SK-MEL-5 (cell line): ENCODE results near the gene KCNJ16. TPM values are rescaled to one million over a fixed set of nuclear protein-coding genes. Genes with fewer than 3 reads are reported as not detected.

Experiments
- DNase-seq: peaks from one replicate; pipeline ENCODE4 v3.0.0-alpha.2; 2016; ENCODE audit warnings: low read depth, low spot score
- in situ Hi-C: cut with HindIII; loops from 2 replicates; pipeline ENCODE4 v1.10.0; 2016; ENCODE audit warnings: low sequenced_read_pairs, high pct_unique_total_duplicates, low pct_unique_long_range_greater_than_20kb
- total RNA-seq: library from RNA; depleted of rRNA; stranded (reverse); fragments of >200 nt; shearing (Covaris generic); gene quantifications from 2 replicates; pipeline ENCODE4 v1.2.3, GENCODE V29; 2014

The KCNJ16 gene
- total RNA-seq, 1 experiment from 2014 or later, result 0.03 TPM

GRCh38 chr17:70086516-70086915 lies 11.5 kb downstream of the KCNJ16 start:
- in situ Hi-C loops, result no loop called here
- no peak for DNase-seq

DNA sequence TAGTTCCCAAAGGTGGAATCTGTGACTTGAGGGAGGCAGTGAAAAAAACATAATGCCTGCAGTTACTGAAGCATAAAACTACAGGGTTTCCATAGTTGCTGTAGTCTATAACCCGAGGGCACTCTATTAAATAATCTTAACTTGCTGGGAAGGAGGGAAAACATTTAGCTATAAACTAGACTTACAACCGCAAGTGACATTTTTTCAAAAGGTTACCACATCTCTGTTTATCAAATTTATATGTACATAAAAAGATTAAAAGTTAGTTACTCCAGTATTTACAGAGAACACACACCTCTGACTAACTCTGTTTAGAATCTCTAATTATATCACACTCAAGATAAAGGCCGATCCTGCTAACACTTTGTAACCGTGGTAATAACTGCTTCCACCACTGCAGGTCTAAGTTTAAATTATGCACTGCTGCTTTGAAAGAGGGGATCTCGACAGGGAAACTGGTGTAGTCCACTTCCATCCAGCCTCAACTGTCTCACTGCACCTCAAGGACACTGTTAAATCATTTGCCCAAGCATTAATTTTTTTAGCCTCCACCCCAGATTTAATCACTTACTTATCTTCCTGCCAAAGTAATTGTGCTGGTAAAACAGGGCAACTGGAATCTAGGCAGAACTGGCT lies 14.6 kb downstream of the KCNJ16 start:
- DNase-seq, result no peak
- in situ Hi-C loops, result no loop called here

DNA sequence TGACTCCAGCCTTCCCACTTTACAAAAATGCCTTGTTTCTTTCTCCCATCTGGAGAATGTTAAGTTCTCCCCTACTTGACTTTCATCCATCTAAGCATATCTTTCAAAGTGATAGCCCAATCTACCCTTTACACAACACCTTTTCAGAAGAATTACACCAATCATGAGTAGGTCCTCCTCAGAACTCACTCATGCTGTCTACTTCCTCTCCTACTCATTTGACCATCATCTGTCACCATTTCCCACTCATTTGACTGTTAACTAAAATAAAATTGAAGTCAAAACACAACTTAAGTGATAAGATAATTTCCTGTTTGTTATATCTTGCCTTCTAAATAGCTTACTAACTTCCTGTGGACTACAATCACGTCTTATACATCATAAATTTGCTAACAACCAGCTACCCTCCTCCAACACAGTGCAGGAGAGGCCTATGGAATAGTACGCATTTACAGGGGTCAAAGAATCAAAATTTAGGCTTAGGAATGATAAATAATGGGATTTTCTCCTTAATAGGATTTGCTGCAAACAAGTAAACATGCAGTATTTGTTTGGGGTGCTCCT lies 16.1 kb downstream of the KCNJ16 start:
- in situ Hi-C loops, result no loop called here

GRCh38 chr17:70091696-70092095 lies 16.7 kb downstream of the KCNJ16 start:
- DNase-seq, result no peak
- in situ Hi-C loops, result no loop called here

More for the DNA sequence above, 16.1 kb downstream of the KCNJ16 start:
- DNase-seq, result no peak

DNA sequence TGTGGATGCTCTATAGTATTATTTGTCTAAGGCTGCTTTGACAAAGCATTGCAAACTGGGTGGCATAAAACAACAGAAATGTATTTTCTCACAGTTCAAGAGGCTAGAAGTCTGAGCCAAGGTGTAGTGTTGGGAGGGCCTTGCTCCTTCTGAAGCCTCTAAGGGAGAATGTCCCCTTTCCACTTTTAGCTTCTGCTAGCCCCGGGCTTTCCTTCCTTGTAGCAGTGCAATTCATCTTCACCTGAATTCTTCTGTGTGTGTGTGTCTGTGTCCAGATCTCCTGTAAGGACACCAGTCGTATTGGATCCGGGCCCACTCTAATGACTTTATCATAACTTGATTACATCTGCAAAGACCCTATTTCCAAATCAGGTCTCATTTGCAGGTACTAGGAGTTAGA lies 18.1 kb downstream of the KCNJ16 start:
- in situ Hi-C loops, result no loop called here
- DNase-seq, result no peak

DNA sequence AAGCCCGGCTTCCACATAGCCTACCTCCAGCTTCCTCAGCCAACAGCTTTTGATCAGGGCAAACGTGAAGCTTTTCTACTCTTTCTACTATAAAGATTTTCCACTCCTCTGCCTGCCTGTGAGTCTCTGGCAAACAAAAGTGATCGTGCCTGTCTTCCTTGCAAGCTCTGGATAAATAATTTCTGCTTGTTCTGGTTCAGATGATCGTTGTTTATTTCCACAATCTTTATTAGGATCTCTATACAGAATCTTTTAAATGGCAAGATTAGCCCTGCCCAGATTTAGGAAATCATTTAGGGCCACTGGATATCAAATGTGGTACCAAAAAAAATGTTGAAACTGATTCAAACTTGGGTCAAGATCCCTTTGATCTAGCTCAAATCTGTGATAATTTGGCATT lies 20.4 kb downstream of the KCNJ16 start:
- in situ Hi-C loops, result no loop called here
- DNase-seq, result no peak

DNA sequence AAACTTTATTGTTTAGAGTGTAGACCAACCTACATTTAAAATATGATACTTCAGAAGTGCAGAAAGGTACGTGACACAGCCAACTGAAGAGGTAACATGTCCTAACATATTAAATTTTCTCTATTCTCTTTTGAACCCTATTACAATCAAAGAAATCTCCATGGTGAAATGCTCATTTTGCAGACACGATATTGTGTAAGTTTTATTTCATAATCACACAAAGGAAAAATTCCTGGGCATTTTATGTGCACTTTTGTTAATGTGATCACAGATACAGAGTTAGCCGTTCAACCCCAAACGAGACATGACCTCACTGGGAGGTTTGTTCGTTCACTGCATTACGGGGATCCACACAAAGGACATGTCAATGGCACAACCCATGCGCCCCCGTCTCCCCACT lies 21.8 kb downstream of the KCNJ16 start:
- DNase-seq, result no peak
- in situ Hi-C loops, result no loop called here

DNA sequence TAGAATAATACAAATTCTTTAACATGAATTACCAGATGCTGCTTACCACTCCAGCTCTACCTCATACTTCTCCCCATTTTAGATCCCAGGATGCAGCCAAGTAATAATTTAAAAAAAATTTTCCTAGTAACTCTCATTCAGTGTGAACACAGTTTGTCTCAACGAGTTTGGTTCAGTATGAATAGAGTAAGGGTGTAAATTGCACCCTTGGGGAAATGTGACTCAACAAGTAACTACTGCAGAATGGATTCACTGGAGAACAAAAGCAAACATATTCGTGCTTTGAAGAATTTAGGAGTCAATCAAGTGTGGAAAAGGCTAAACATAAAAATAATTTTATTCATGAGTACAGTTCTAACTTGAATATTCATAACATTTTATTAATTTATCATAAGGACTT lies 23.0 kb downstream of the KCNJ16 start:
- no peak for DNase-seq
- in situ Hi-C loops, result no loop called here

DNA sequence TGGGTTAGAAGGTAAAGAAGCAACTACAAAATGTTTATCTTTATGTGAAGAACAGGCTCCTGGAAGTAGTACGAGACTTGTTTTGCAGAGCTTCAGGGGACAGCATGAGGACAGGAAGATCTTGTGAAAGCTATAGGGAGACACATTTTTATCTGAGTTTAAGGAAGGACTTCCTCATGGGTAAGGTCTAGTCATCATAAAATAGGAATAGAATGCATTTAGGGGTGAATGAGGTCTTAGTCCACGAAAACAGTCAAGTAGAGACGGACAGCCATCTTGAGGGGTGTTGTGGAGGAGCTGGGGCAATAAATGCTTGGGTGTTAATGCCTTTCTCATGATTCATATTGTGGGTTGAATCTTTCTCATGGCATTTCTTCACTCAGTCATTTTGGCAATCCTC lies 24.3 kb downstream of the KCNJ16 start:
- no peak for DNase-seq
- in situ Hi-C loops, result no loop called here

DNA sequence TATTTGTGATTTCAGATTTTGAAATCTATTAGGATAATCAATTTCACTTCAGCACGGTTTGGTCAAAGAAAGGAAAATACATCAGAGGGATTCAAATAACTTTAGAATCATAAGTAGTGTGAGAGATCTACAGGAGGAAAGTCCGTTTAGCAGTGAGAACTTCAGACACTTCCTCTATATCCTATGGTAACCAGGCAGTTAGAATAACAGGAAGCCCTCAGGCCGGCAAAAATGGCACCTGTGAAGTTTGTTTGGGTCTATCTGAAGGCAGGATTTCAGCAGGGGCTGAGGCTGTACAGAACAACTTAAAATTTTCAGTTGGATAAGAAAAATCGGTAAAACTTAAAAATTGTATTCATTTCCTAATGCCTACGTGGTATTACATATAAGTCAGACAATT lies 24.9 kb downstream of the KCNJ16 start:
- in situ Hi-C loops, result no loop called here
- no peak for DNase-seq

DNA sequence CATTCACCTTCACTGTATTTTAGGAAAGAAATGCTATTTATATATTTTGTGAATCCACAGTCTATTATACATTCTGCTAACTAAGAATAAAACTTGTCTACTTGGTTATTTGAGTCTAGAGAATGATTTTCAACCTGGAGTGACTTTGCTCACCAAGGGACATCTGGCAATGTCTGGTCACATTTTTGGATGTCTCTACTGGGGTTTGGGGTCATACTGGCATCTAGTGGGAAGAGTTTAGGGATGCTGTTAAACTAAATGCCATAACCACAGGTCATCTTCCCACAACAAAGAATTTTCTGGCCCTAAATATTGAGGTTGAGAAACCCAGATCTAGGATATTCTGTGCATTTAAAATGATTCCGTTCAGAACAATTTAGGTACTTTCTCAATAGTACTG lies 26.0 kb downstream of the KCNJ16 start:
- in situ Hi-C loops, result no loop called here
- DNase-seq, result peak; percentile 44

GRCh38 chr17:70102531-70102930 lies 27.5 kb downstream of the KCNJ16 start:
- in situ Hi-C loops, result no loop called here
- DNase-seq, result no peak

DNA sequence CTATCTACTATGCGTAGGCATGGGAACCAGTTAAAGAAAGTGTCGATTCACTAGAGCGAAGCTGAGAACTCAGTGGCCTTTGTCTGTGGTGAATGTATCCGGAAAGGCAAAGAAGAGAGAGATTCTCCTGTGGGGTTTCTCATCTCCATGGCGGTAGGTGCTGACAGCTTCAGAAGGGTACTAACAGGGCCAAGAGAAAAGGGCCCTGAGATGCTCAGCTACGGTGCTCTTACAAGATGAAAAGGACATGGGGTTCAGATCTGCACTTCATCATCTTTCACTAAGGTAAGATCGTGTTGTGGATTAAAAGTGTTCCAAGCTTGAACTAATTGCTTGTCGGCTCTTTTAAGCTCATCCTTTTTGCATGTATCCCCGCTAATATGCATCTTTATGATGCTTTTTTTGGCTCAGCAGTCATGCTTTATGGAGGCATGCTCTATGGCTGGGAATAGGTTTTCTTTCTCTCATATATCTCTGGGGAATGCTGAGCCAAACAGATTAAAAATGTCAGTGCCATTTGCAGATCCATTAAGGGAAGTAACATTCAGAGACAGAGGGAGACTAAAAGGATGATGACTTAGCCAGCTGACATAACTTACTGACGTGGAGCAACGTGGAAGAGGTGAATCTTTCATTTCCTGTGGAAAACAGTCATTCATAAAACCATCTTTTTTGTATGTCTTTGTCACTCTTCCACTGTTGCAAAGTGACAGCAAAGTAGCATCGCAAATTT lies 29.9 kb downstream of the KCNJ16 start:
- in situ Hi-C loops, result no loop called here
- DNase-seq, result no peak

- in situ Hi-C loops, result no loop called here
Observed at GRCh38 chr17:70105641-70106040, 30.6 kb downstream of the KCNJ16 start.

GRCh38 chr17:70106551-70106950 lies 31.5 kb downstream of the KCNJ16 start:
- in situ Hi-C loops, result no loop called here
- no peak for DNase-seq

More at GRCh38 chr17:70105641-70106040, 30.6 kb downstream of the KCNJ16 start:
- DNase-seq, result no peak

- in situ Hi-C loops, result no loop called here
- DNase-seq, result no peak
Observed at GRCh38 chr17:70107441-70107840, 32.4 kb downstream of the KCNJ16 start.

- no peak for DNase-seq
- in situ Hi-C loops, result no loop called here
Observed at GRCh38 chr17:70107904-70108565, 33.0 kb downstream of the KCNJ16 start.

DNA sequence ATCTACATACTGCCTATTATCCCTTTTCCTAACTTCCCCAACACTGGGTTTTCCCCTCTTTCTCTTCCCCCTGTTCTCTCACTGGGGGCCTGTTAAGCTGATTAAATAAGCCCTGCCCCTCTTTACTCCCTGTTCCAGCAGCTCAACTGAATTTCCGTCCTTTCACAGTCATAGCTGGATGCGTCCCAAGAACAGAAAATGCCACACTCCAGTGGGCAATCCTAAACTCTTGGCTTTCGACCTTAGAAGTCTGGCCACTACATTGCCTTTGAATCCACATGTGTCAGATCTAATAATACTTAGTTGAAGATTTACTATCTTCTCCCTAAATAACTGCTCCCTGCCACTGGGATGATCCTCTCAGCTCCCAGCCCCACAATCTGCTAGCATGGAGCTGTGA lies 34.5 kb downstream of the KCNJ16 start:
- in situ Hi-C loops, result no loop called here
- DNase-seq, result no peak
